HuH-7.5 (cell line): ENCODE data around the gene SHROOM4.

Experiments
- DNase-seq: peaks from one replicate; pipeline ENCODE4 v3.0.0; 2011; ENCODE audit warnings: low spot score

Gene SHROOM4

GRCh38 chrX:50778272-50778671, 35.7 kb downstream of the SHROOM4 start:
- no peak for DNase-seq

- DNase-seq, result no peak
These were observed 37.7 kb downstream of the SHROOM4 start for GRCh38 chrX:50776248-50776647.

- no peak for DNase-seq
These were observed 42.6 kb downstream of the SHROOM4 start for GRCh38 chrX:50771382-50771781.

- no peak for DNase-seq
These were observed 43.3 kb downstream of the SHROOM4 start for GRCh38 chrX:50770702-50771101.

- DNase-seq, result no peak
These were observed 44.5 kb downstream of the SHROOM4 start for GRCh38 chrX:50769389-50770063.

GRCh38 chrX:50768801-50769200, 45.2 kb downstream of the SHROOM4 start:
- DNase-seq, result no peak

- DNase-seq, result no peak
These were observed 48.0 kb downstream of the SHROOM4 start for GRCh38 chrX:50765986-50766385.

- DNase-seq, result no peak
These were observed 51.4 kb downstream of the SHROOM4 start for GRCh38 chrX:50762578-50762977.

GRCh38 chrX:50756276-50756675, 57.7 kb downstream of the SHROOM4 start:
- DNase-seq, result no peak

- no peak for DNase-seq
These were observed 62.9 kb downstream of the SHROOM4 start for GRCh38 chrX:50751091-50751490.

GRCh38 chrX:50747471-50747900, 66.5 kb downstream of the SHROOM4 start:
- DNase-seq, result no peak

GRCh38 chrX:50736656-50737055, 77.3 kb downstream of the SHROOM4 start:
- DNase-seq, result no peak

GRCh38 chrX:50726296-50726695, 87.7 kb downstream of the SHROOM4 start:
- DNase-seq, result no peak

- DNase-seq, result no peak
These were observed 88.7 kb downstream of the SHROOM4 start for GRCh38 chrX:50725310-50725709.

GRCh38 chrX:50723006-50723405, 91.0 kb downstream of the SHROOM4 start:
- DNase-seq, result no peak

- DNase-seq, result no peak
These were observed 92.1 kb downstream of the SHROOM4 start for GRCh38 chrX:50721764-50722521.

GRCh38 chrX:50719614-50720013, 94.4 kb downstream of the SHROOM4 start:
- DNase-seq, result no peak

GRCh38 chrX:50718776-50719175, 95.2 kb downstream of the SHROOM4 start:
- DNase-seq, result no peak

- no peak for DNase-seq
These were observed 97.3 kb downstream of the SHROOM4 start for GRCh38 chrX:50716706-50717105.

GRCh38 chrX:50712777-50713176, 101.2 kb downstream of the SHROOM4 start:
- no peak for DNase-seq

- no peak for DNase-seq
These were observed 102.1 kb downstream of the SHROOM4 start for GRCh38 chrX:50711907-50712306.

GRCh38 chrX:50707955-50708699, 105.9 kb downstream of the SHROOM4 start:
- DNase-seq, result no peak

GRCh38 chrX:50707405-50707804, 106.6 kb downstream of the SHROOM4 start:
- DNase-seq, result no peak
